H9 (cell line): Measurements from ENCODE around the gene ENGASE. TPM values are rescaled to one million over a fixed set of nuclear protein-coding genes. Genes with fewer than 3 reads are reported as not detected.

Experiments used
- DNase-seq: peaks from one replicate; pipeline ENCODE4 v3.0.0-alpha.2; 2017
- H2AFZ ChIP-seq: one replicate; pipeline ENCODE4 v1.6.1; 2013; ENCODE audit warnings: mild to moderate bottlenecking, low read length, control low read depth, moderate library complexity
- H2AK5ac ChIP-seq: 2 replicates; pipeline ENCODE4 v1.6.1; 2013; ENCODE audit warnings: low read length, control low read depth, mixed read lengths; ENCODE audit not compliant: insufficient read length
- H2BK120ac ChIP-seq: one replicate; pipeline ENCODE4 v1.6.1; 2013; ENCODE audit warnings: low read depth, mild to moderate bottlenecking, low read length, control low read depth, inconsistent platforms; ENCODE audit not compliant: poor library complexity, severe bottlenecking
- H2BK12ac ChIP-seq: 2 replicates; pipeline ENCODE4 v1.6.1; 2013; ENCODE audit warnings: low read length, control low read depth, mixed read lengths, low read depth; ENCODE audit not compliant: insufficient read length
- H2BK15ac ChIP-seq: 2 replicates; pipeline ENCODE4 v1.6.1; 2013; ENCODE audit warnings: low read depth, low read length, control low read depth
- H2BK20ac ChIP-seq: one replicate; pipeline ENCODE4 v1.6.1; 2013; ENCODE audit warnings: low read depth, mild to moderate bottlenecking, low read length, control low read depth, inconsistent platforms; ENCODE audit not compliant: poor library complexity, severe bottlenecking
- H2BK5ac ChIP-seq: 2 replicates; pipeline ENCODE4 v1.6.1; 2013; ENCODE audit warnings: low read length, control low read depth, mixed read lengths; ENCODE audit not compliant: insufficient read length
- H3K14ac ChIP-seq: 2 replicates; pipeline ENCODE4 v1.6.1; 2013; ENCODE audit warnings: low read length, control low read depth; ENCODE audit not compliant: insufficient read depth
- H3K18ac ChIP-seq: 2 replicates; pipeline ENCODE4 v1.6.1; 2013; ENCODE audit warnings: low read depth, mild to moderate bottlenecking, mixed read lengths, low read length, control low read depth; ENCODE audit not compliant: insufficient read length
- H3K23ac ChIP-seq: 2 replicates; pipeline ENCODE4 v1.6.1; 2013; ENCODE audit warnings: low read length, control low read depth, mixed read lengths, low read depth; ENCODE audit not compliant: insufficient read length
- H3K23me2 ChIP-seq: 2 replicates; pipeline ENCODE4 v1.6.1; 2013; ENCODE audit warnings: low read depth, mild to moderate bottlenecking, mixed read lengths, low read length, control low read depth; ENCODE audit not compliant: insufficient read length, poor library complexity, severe bottlenecking
- H3K27ac ChIP-seq: 2 replicates; pipeline ENCODE4 v1.5.1; 2013; ENCODE audit warnings: low read length, control low read depth, mixed read lengths, low read depth; ENCODE audit not compliant: insufficient read length
- H3K27me3 ChIP-seq: 2 replicates; pipeline ENCODE4 v1.6.1; 2013; ENCODE audit warnings: low read length, control low read depth, inconsistent platforms; ENCODE audit not compliant: insufficient read depth
- H3K4ac ChIP-seq: 2 replicates; pipeline ENCODE4 v1.6.1; 2013; ENCODE audit warnings: low read depth, mild to moderate bottlenecking, control low read depth, inconsistent platforms, low read length, moderate library complexity
- H3K4me1 ChIP-seq: 2 replicates; pipeline ENCODE4 v1.6.1; 2013; ENCODE audit warnings: low read length, control low read depth, inconsistent platforms; ENCODE audit not compliant: insufficient read depth
- H3K4me2 ChIP-seq: 2 replicates; pipeline ENCODE4 v1.6.1; 2013; ENCODE audit warnings: low read length, control low read depth, mixed read lengths; ENCODE audit not compliant: insufficient read length, insufficient read depth
- H3K56ac ChIP-seq: 2 replicates; pipeline ENCODE4 v1.6.1; 2013; ENCODE audit warnings: low read depth, mild to moderate bottlenecking, mixed read lengths, low read length, control low read depth; ENCODE audit not compliant: insufficient read length
- H3K79me1 ChIP-seq: 2 replicates; pipeline ENCODE4 v1.6.1; 2013; ENCODE audit warnings: low read depth, mild to moderate bottlenecking, moderate library complexity, low read length, control low read depth, inconsistent platforms; ENCODE audit not compliant: insufficient read depth, poor library complexity, severe bottlenecking
- H3K79me2 ChIP-seq: 2 replicates; pipeline ENCODE4 v1.6.1; 2013; ENCODE audit warnings: low read length, control low read depth, inconsistent platforms; ENCODE audit not compliant: insufficient read depth
- H3K9ac ChIP-seq: 2 replicates; pipeline ENCODE4 v1.6.1; 2013; ENCODE audit warnings: low read length, control low read depth, mixed read lengths; ENCODE audit not compliant: insufficient read length; ENCODE audit errors: extremely low read depth
- H3K9me3 ChIP-seq: one replicate; pipeline ENCODE4 v1.6.1; 2013; ENCODE audit warnings: low read depth, low read length, inconsistent platforms; ENCODE audit not compliant: control insufficient read depth
- H3T11ph ChIP-seq: one replicate; pipeline ENCODE4 v1.6.1; 2013; ENCODE audit warnings: mild to moderate bottlenecking, low read length, control low read depth, inconsistent platforms
- H4K20me1 ChIP-seq: one replicate; pipeline ENCODE4 v1.6.1; 2013; ENCODE audit not compliant: control insufficient read depth, insufficient read length, insufficient read depth
- H4K5ac ChIP-seq: 2 replicates; pipeline ENCODE4 v1.6.1; 2013; ENCODE audit warnings: low read depth, mild to moderate bottlenecking, mixed read lengths, low read length, control low read depth; ENCODE audit not compliant: insufficient read length
- H4K8ac ChIP-seq: replicated peaks from 2 replicates; pipeline ENCODE4 v1.6.1; 2013; ENCODE audit warnings: low read length, control low read depth, mixed read lengths, low read depth; ENCODE audit not compliant: insufficient read length
- H4K91ac ChIP-seq: 2 replicates; pipeline ENCODE4 v1.6.1; 2013; ENCODE audit warnings: low read depth, mild to moderate bottlenecking, moderate library complexity, mixed read lengths, low read length, control low read depth; ENCODE audit not compliant: insufficient read length
- H3K27ac Mint-ChIP-seq, 3 experiments: 2 replicates in 2 of 3; 3 replicates in 1 of 3; pipeline ENCODE4 v1.8.0; 2020 to 2021; ENCODE audit warnings: mixed read lengths in 3 of 3, mild to moderate bottlenecking in 1 of 3, moderate library complexity in 1 of 3
- H3K27me3 Mint-ChIP-seq: 2 replicates; pipeline ENCODE4 v1.8.0; 2021; ENCODE audit warnings: low read depth, mild to moderate bottlenecking, moderate library complexity, mixed read lengths
- H3K36me3 Mint-ChIP-seq, 3 experiments: 2 replicates in 2 of 3; 3 replicates in 1 of 3; pipeline ENCODE4 v1.8.0; 2020 to 2021; ENCODE audit warnings: low read depth in 3 of 3, mixed read lengths in 3 of 3; ENCODE audit not compliant: insufficient read depth in 1 of 3
- H3K4me1 Mint-ChIP-seq, 2 experiments: 2 replicates each; pipeline ENCODE4 v1.8.0; 2020; ENCODE audit warnings: mixed read lengths in 2 of 2
- H3K4me3 Mint-ChIP-seq, 2 experiments: 2 replicates in 1 of 2; 3 replicates in 1 of 2; pipeline ENCODE4 v1.8.0; 2020 to 2021; ENCODE audit warnings: mild to moderate bottlenecking in 2 of 2, mixed read lengths in 2 of 2, moderate library complexity in 1 of 2
- H3K9me3 Mint-ChIP-seq, 2 experiments: 2 replicates in 1 of 2; 3 replicates in 1 of 2; pipeline ENCODE4 v1.8.0; 2020; ENCODE audit warnings: mild to moderate bottlenecking in 2 of 2, mixed read lengths in 2 of 2, moderate library complexity in 1 of 2
- WGBS: extraction: QIAGEN DNeasy Blood & Tissue Kit; methylation state at CpG from one replicate; pipeline ENCODE4 v1.1.7; 2013; ENCODE audit warnings: missing lambda C conversion rate, low lambda C conversion rate, mixed read lengths; ENCODE audit not compliant: insufficient read length; ENCODE audit errors: extremely low coverage; 5-methylcytosine and 5-hydroxymethylcytosine counted together
- total RNA-seq: library from RNA; stranded (reverse); gene quantifications from 2 replicates; pipeline ENCODE4 v1.2.1, GENCODE V29; 2021
- TF ChIP-seq, protein P1 (sequence below): fragments of 200-600 bp; sonication (generic); conservative IDR thresholded peaks from 3 replicates; pipeline ENCODE4 v1.8.0; 2021; ENCODE audit warnings: antibody characterized with exemption, mild to moderate bottlenecking

ENGASE gene
- total RNA-seq, 1 experiment from 2014 or later = 20.6 TPM

- no peaks in the 10 kb centered on the region for H3K4me1 ChIP-seq
- H2AK5ac ChIP-seq = no peak overlapping the region
- no peak overlapping the region for H3K27ac Mint-ChIP-seq
- H3K4me2 ChIP-seq = peak overlapping the region; percentile 89
- H3K27ac ChIP-seq = no peak overlapping the region
- no peak overlapping the region for H2BK20ac ChIP-seq
- no peak for DNase-seq
- no peaks in the 10 kb centered on the region for H3K9me3 Mint-ChIP-seq
- H3K36me3 Mint-ChIP-seq = no peaks in the 10 kb centered on the region; a peak in 1 of 7 replicates
- peaks cover 13% of the 10 kb centered on the region for H3K23me2 ChIP-seq
- TF ChIP-seq, protein P1, sequence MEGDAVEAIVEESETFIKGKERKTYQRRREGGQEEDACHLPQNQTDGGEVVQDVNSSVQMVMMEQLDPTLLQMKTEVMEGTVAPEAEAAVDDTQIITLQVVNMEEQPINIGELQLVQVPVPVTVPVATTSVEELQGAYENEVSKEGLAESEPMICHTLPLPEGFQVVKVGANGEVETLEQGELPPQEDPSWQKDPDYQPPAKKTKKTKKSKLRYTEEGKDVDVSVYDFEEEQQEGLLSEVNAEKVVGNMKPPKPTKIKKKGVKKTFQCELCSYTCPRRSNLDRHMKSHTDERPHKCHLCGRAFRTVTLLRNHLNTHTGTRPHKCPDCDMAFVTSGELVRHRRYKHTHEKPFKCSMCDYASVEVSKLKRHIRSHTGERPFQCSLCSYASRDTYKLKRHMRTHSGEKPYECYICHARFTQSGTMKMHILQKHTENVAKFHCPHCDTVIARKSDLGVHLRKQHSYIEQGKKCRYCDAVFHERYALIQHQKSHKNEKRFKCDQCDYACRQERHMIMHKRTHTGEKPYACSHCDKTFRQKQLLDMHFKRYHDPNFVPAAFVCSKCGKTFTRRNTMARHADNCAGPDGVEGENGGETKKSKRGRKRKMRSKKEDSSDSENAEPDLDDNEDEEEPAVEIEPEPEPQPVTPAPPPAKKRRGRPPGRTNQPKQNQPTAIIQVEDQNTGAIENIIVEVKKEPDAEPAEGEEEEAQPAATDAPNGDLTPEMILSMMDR = no peak
- H3K18ac ChIP-seq = no peak overlapping the region
- no peak overlapping the region for H2BK120ac ChIP-seq
- peaks cover 100% of the 10 kb centered on the region for H3K27me3 Mint-ChIP-seq
- H3K79me1 ChIP-seq = no peaks in the 10 kb centered on the region
- no peak overlapping the region for H2BK5ac ChIP-seq
- H3K23ac ChIP-seq = no peak overlapping the region
- H3K4me1 Mint-ChIP-seq = peaks cover 10 to 24% of the 10 kb centered on the region in 2 experiments
- H3K4me3 Mint-ChIP-seq = peak overlapping the region; percentile 76 to 85
- peaks cover 36% of the 10 kb centered on the region; the same call in 1 of the 2 replicates for H3K27me3 ChIP-seq
- H3K9ac ChIP-seq = no peak overlapping the region
- no peak overlapping the region for H4K5ac ChIP-seq
- no peak overlapping the region for H2BK15ac ChIP-seq
- H3T11ph ChIP-seq = no peak overlapping the region
- H3K9me3 ChIP-seq = no peaks in the 10 kb centered on the region
- H2BK12ac ChIP-seq = no peak overlapping the region
- no peak overlapping the region for H3K56ac ChIP-seq
- no CpG with 5 or more reads among the region's 31 CpGs for WGBS
- no peaks in the 10 kb centered on the region for H4K20me1 ChIP-seq
- no peaks in the 10 kb centered on the region for H3K79me2 ChIP-seq
- no peak overlapping the region for H4K91ac ChIP-seq
- H2AFZ ChIP-seq = no peak overlapping the region
- H4K8ac ChIP-seq = no peak overlapping the region
- H3K14ac ChIP-seq = no peak overlapping the region
- H3K4ac ChIP-seq = no peak overlapping the region
These were observed 49.5 kb upstream of the ENGASE start for GRCh38 chr17:79024901-79025737.
